WTC11 (cell line): ENCODE measurements around the gene MAML2. TPM values are rescaled to one million over a fixed set of nuclear protein-coding genes. Genes with fewer than 3 reads are reported as not detected.

ENCODE experiments used
- ATAC-seq: fragments of 200-7000 bp; cut with Tn5 transposase; 2 replicates; pipeline ENCODE4 v1.10.0; 2021; ENCODE audit warnings: mild to moderate bottlenecking, moderate library complexity
- CTCF ChIA-PET: fragments of 300-600 bp; sonication (Branson Sonifier 250); formaldehyde crosslinking; loops from one replicate; lab custom pipeline; 2021; ENCODE audit warnings: antibody characterized with exemption; lab: Charles Lee
- POLR2A ChIA-PET: fragments of 350-600 bp; sonication (Branson Sonifier 250); formaldehyde crosslinking; loops from one replicate; lab custom pipeline; 2021; ENCODE audit warnings: antibody characterized with exemption; lab: Charles Lee
- DNase-seq: peaks from one replicate; pipeline ENCODE4 v3.0.0; 2021; ENCODE audit warnings: low spot score
- H3K27ac Mint-ChIP-seq: 2 replicates; pipeline ENCODE4 v1.8.0; 2021; ENCODE audit warnings: mixed read lengths
- H3K27me3 Mint-ChIP-seq: 2 replicates; pipeline ENCODE4 v1.8.0; 2021; ENCODE audit warnings: low read depth, mild to moderate bottlenecking, moderate library complexity, mixed read lengths
- H3K36me3 Mint-ChIP-seq: 2 replicates; pipeline ENCODE4 v1.8.0; 2021; ENCODE audit warnings: mixed read lengths
- H3K4me1 Mint-ChIP-seq: 2 replicates; pipeline ENCODE4 v1.8.0; 2022; ENCODE audit warnings: mixed read lengths
- H3K4me3 Mint-ChIP-seq: 2 replicates; pipeline ENCODE4 v1.8.0; 2021; ENCODE audit warnings: mild to moderate bottlenecking, moderate library complexity, mixed read lengths
- H3K9me3 Mint-ChIP-seq: 2 replicates; pipeline ENCODE4 v1.8.0; 2021; ENCODE audit warnings: mixed read lengths
- ARID4B ChIP-seq: sonication (generic); formaldehyde crosslinking; IDR thresholded peaks from 2 replicates; pipeline ENCODE4 v1.8.0; 2023; ENCODE audit warnings: missing genetic modification reagents, mild to moderate bottlenecking, borderline replicate concordance
- CBFB ChIP-seq: sonication (generic); formaldehyde crosslinking; IDR thresholded peaks from 2 replicates; pipeline ENCODE4 v1.8.1; 2022; ENCODE audit warnings: mild to moderate bottlenecking, low read depth, missing genetic modification reagents
- MAX ChIP-seq: sonication (generic); formaldehyde crosslinking; IDR thresholded peaks from 2 replicates; pipeline ENCODE4 v1.8.0; 2022; ENCODE audit warnings: mild to moderate bottlenecking, missing genetic modification reagents
- NR2C2 ChIP-seq: sonication (generic); formaldehyde crosslinking; IDR thresholded peaks from 2 replicates; pipeline ENCODE4 v1.8.0; 2022; ENCODE audit warnings: mild to moderate bottlenecking, missing genetic modification reagents
- OVOL2 ChIP-seq: fragments of 250-450 bp; sonication (Bioruptor Pico); IDR thresholded peaks from 2 replicates; pipeline ENCODE4 v1.9.0; 2021; ENCODE audit warnings: mild to moderate bottlenecking, borderline replicate concordance
- RELA ChIP-seq: sonication (generic); formaldehyde crosslinking; IDR thresholded peaks from 2 replicates; pipeline ENCODE4 v1.8.1; 2022; ENCODE audit warnings: missing genetic modification reagents, mild to moderate bottlenecking, borderline replicate concordance
- TCF7 ChIP-seq: sonication (generic); formaldehyde crosslinking; IDR thresholded peaks from 2 replicates; pipeline ENCODE4 v1.8.0; 2022; ENCODE audit warnings: mild to moderate bottlenecking, low read depth, missing genetic modification reagents, moderate library complexity
- TP53 ChIP-seq: sonication (generic); formaldehyde crosslinking; IDR thresholded peaks from 2 replicates; pipeline ENCODE4 v1.8.1; 2023; ENCODE audit warnings: mild to moderate bottlenecking, missing genetic modification reagents
- ZNF232 ChIP-seq: sonication (generic); formaldehyde crosslinking; IDR thresholded peaks from 2 replicates; pipeline ENCODE4 v1.8.0; 2022; ENCODE audit warnings: mild to moderate bottlenecking, missing genetic modification reagents
- ZSCAN18 ChIP-seq: fragments of 250-450 bp; sonication (Bioruptor Pico); IDR thresholded peaks from 2 replicates; pipeline ENCODE4 v2.1.2; 2022; ENCODE audit warnings: mild to moderate bottlenecking, moderate library complexity
- total RNA-seq: library from RNA; stranded (reverse); gene quantifications from 3 replicates; pipeline ENCODE4 v1.2.3, GENCODE V29; 2021
- TF ChIP-seq, protein P1 (sequence below): sonication (generic); formaldehyde crosslinking; IDR thresholded peaks from 2 replicates; pipeline ENCODE4 v1.8.1; 2023; ENCODE audit warnings: mild to moderate bottlenecking, missing genetic modification reagents, moderate library complexity
- TF ChIP-seq, protein P2 (sequence below): sonication (generic); formaldehyde crosslinking; IDR thresholded peaks from 2 replicates; pipeline ENCODE4 v1.8.0; 2022; ENCODE audit warnings: mild to moderate bottlenecking, missing genetic modification reagents
- TF ChIP-seq, protein P3 (sequence below): sonication (generic); formaldehyde crosslinking; IDR thresholded peaks from 2 replicates; pipeline ENCODE4 v1.8.0; 2023; ENCODE audit warnings: missing genetic modification reagents
- TF ChIP-seq, protein P4 (sequence below): sonication (generic); formaldehyde crosslinking; conservative IDR thresholded peaks from 2 replicates; pipeline ENCODE4 v1.8.1; 2022; ENCODE audit warnings: mild to moderate bottlenecking, missing genetic modification reagents

The MAML2 gene
- total RNA-seq, 1 experiment from 2014 or later: 8.1 TPM

DNA sequence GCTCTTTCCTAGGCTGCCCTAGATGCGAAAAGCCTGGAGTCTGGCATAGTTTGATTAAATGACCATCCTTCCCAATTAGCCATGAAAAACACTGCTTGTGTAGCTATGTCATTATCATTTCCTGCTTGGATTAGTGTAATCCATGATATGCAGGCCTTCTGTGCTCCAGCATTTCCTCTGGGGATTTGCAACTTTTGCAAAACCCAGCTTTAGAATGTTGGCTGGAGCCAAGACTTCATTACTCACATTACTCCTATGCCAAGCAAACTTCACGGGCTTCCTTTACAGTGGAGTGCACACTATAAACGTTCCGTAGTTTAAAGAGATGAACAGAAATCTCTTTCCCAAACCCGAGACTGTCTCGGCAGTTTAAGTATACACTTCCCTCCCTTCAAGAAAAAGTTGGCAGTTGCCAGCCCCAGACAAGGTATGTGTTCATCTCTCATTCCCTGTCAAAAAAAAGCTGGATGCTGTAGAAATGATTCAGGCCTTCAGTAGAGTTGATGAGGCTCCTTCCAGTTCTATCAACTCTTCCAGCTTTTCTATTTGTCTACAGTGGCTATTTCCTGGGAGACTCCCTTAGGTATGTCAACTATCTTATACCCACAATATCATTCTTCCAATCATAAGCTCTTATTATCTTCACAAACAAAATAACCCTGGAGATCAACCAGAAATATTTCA is 180.0 kb downstream of the MAML2 start:
- no peaks in the 10 kb centered on the region for H3K27me3 Mint-ChIP-seq
- H3K36me3 Mint-ChIP-seq: no peaks in the 10 kb centered on the region
- no peak overlapping the region for H3K27ac Mint-ChIP-seq
- no peaks in the 10 kb centered on the region for H3K9me3 Mint-ChIP-seq
- DNase-seq: no peak
- no peak for ATAC-seq
- H3K4me3 Mint-ChIP-seq: no peak overlapping the region
- H3K4me1 Mint-ChIP-seq: peaks cover 60% of the 10 kb centered on the region
- ChIA-PET CTCF (no interaction called here), POLR2A (interaction anchor here (0.6 kb wide), 1 partner anchor 239 kb away, joined by 6 read pairs; no protein-coding TSS in a partner anchor)
- TF ChIP-seq ZNF232 (no peak), ARID4B (CRISPR knock-in tag) (no peak), CBFB (CRISPR knock-in tag) (no peak), MAX (CRISPR knock-in tag) (no peak), TCF7 (CRISPR knock-in tag) (no peak), OVOL2 (CRISPR knock-in tag) (no peak), NR2C2 (CRISPR knock-in tag) (no peak)
- TF ChIP-seq, protein P1, sequence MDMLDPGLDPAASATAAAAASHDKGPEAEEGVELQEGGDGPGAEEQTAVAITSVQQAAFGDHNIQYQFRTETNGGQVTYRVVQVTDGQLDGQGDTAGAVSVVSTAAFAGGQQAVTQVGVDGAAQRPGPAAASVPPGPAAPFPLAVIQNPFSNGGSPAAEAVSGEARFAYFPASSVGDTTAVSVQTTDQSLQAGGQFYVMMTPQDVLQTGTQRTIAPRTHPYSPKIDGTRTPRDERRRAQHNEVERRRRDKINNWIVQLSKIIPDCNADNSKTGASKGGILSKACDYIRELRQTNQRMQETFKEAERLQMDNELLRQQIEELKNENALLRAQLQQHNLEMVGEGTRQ (CRISPR knock-in tag): no peak
- TF ChIP-seq, protein P2, sequence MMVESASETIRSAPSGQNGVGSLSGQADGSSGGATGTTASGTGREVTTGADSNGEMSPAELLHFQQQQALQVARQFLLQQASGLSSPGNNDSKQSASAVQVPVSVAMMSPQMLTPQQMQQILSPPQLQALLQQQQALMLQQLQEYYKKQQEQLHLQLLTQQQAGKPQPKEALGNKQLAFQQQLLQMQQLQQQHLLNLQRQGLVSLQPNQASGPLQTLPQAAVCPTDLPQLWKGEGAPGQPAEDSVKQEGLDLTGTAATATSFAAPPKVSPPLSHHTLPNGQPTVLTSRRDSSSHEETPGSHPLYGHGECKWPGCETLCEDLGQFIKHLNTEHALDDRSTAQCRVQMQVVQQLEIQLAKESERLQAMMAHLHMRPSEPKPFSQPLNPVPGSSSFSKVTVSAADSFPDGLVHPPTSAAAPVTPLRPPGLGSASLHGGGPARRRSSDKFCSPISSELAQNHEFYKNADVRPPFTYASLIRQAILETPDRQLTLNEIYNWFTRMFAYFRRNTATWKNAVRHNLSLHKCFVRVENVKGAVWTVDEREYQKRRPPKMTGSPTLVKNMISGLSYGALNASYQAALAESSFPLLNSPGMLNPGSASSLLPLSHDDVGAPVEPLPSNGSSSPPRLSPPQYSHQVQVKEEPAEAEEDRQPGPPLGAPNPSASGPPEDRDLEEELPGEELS (CRISPR knock-in tag): no peak

- ChIA-PET POLR2A (interaction anchor here (0.5 to 0.7 kb wide), 2 partner anchors 26 to 35 kb away, joined by 3 read pairs; no protein-coding TSS in a partner anchor), CTCF (interaction anchor here (1.0 kb wide), 1 partner anchor 115 kb away, joined by 3 read pairs; no protein-coding TSS in a partner anchor)
- peak; percentile 19 for ATAC-seq
- Mint-ChIP-seq H3K27ac (peak overlapping the region; percentile 78), H3K9me3 (no peaks in the 10 kb centered on the region), H3K4me1 (peaks cover 50% of the 10 kb centered on the region), H3K27me3 (no peaks in the 10 kb centered on the region), H3K4me3 (no peak overlapping the region), H3K36me3 (no peaks in the 10 kb centered on the region)
- no peak for DNase-seq
- TF ChIP-seq, protein P3, sequence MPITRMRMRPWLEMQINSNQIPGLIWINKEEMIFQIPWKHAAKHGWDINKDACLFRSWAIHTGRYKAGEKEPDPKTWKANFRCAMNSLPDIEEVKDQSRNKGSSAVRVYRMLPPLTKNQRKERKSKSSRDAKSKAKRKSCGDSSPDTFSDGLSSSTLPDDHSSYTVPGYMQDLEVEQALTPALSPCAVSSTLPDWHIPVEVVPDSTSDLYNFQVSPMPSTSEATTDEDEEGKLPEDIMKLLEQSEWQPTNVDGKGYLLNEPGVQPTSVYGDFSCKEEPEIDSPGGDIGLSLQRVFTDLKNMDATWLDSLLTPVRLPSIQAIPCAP (CRISPR knock-in tag): no peak
- no peak for TF ChIP-seq ZSCAN18 (CRISPR knock-in tag)
- TF ChIP-seq, protein P4, sequence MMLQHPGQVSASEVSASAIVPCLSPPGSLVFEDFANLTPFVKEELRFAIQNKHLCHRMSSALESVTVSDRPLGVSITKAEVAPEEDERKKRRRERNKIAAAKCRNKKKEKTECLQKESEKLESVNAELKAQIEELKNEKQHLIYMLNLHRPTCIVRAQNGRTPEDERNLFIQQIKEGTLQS: no peak
- no peak for TF ChIP-seq TP53 (CRISPR knock-in tag)
- TF ChIP-seq ARID4B (CRISPR knock-in tag): no peak
- no peak for TF ChIP-seq RELA (CRISPR knock-in tag)
These were observed 181.5 kb downstream of the MAML2 start for GRCh38 chr11:96161307-96162089.
